ENCODE results near the gene KLF3. TPM values are rescaled to one million over a fixed set of nuclear protein-coding genes. Genes with fewer than 3 reads are reported as not detected.

KLF3 gene
- total and polyA plus RNA-seq, 2 of the 4 experiments (the other 2 are of a cell fraction), result 8.2 to 12.6 TPM

DNA sequence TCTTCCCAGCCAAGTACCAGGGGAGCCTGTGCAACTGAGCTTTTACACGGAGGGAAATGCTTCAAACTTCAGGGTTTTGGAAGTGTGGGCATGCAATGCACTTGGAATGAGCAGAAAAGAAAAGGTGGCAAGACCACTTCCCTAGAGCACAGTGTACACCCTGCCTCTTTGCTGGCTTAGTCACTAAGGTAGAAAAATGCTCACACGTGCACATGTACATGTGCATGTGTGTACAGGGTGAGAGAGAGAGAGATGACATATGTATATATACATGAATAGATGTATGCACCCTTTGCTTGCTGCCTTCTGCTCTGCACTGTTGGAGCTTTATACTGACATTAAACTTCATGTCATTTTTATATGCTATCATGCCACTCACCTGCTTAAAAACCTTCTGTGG, 7.9 kb upstream of the KLF3 start:
- dilution Hi-C loops (cut with HindIII; ENCODE audit: low sequenced_read_pairs, unreplicated experiment), result no loop called here
- H2AFZ ChIP-seq (replicated peaks; ENCODE audit: low read length, poor library complexity), result no peak overlapping the region
- H3K36me3 ChIP-seq (ENCODE audit: control insufficient read depth, insufficient read depth, low read length), result no peaks in the 10 kb centered on the region
- no peaks in the 10 kb centered on the region for H3K4me1 ChIP-seq (ENCODE audit: control insufficient read depth, insufficient read depth, low read length)
- no peak for TF ChIP-seq SMC3 (IDR thresholded peaks at IDR 0.05; ENCODE audit: low read depth, low read length)
- TF ChIP-seq NFE2L2 (IDR thresholded peaks at IDR 0.05; ENCODE audit: low read depth, low read length), result no peak
- no peak for TF ChIP-seq MAFK (IDR thresholded peaks at IDR 0.05; ENCODE audit: low read depth, low read length)
- no peak for TF ChIP-seq FOS (IDR thresholded peaks at IDR 0.05; ENCODE audit: low read depth, low read length)
- no peak for TF ChIP-seq BHLHE40 (IDR thresholded peaks at IDR 0.05; ENCODE audit: low read depth, low read length)
- no peak for TF ChIP-seq POLR2A (IDR thresholded peaks at IDR 0.05; ENCODE audit: low read depth, low read length)
- TF ChIP-seq RCOR1 (IDR thresholded peaks at IDR 0.05; ENCODE audit: insufficient replicate concordance, low read length), result no peak
- TF ChIP-seq MAZ (IDR thresholded peaks at IDR 0.05; ENCODE audit: borderline replicate concordance, low read depth, low read length), result no peak
- TF ChIP-seq, protein P1, sequence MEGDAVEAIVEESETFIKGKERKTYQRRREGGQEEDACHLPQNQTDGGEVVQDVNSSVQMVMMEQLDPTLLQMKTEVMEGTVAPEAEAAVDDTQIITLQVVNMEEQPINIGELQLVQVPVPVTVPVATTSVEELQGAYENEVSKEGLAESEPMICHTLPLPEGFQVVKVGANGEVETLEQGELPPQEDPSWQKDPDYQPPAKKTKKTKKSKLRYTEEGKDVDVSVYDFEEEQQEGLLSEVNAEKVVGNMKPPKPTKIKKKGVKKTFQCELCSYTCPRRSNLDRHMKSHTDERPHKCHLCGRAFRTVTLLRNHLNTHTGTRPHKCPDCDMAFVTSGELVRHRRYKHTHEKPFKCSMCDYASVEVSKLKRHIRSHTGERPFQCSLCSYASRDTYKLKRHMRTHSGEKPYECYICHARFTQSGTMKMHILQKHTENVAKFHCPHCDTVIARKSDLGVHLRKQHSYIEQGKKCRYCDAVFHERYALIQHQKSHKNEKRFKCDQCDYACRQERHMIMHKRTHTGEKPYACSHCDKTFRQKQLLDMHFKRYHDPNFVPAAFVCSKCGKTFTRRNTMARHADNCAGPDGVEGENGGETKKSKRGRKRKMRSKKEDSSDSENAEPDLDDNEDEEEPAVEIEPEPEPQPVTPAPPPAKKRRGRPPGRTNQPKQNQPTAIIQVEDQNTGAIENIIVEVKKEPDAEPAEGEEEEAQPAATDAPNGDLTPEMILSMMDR (conservative IDR thresholded peaks at IDR 0.05; ENCODE audit: low read depth, low read length), result no peak
- no peak for TF ChIP-seq CHD1 (IDR thresholded peaks at IDR 0.05; ENCODE audit: low read depth, low read length)
- no peak for TF ChIP-seq RAD21 (IDR thresholded peaks at IDR 0.05; ENCODE audit: low read length)
- TF ChIP-seq CEBPB (IDR thresholded peaks at IDR 0.05; ENCODE audit: low read depth, low read length), result no peak
- TF ChIP-seq, protein P2, sequence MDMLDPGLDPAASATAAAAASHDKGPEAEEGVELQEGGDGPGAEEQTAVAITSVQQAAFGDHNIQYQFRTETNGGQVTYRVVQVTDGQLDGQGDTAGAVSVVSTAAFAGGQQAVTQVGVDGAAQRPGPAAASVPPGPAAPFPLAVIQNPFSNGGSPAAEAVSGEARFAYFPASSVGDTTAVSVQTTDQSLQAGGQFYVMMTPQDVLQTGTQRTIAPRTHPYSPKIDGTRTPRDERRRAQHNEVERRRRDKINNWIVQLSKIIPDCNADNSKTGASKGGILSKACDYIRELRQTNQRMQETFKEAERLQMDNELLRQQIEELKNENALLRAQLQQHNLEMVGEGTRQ (IDR thresholded peaks at IDR 0.05; ENCODE audit: low read depth, low read length), result no peak
- TF ChIP-seq MXI1 (IDR thresholded peaks at IDR 0.05; ENCODE audit: borderline replicate concordance, low read depth, low read length), result no peak
- TF ChIP-seq RFX5 (IDR thresholded peaks at IDR 0.05; ENCODE audit: low read depth, low read length), result no peak
- TF ChIP-seq, protein P3, sequence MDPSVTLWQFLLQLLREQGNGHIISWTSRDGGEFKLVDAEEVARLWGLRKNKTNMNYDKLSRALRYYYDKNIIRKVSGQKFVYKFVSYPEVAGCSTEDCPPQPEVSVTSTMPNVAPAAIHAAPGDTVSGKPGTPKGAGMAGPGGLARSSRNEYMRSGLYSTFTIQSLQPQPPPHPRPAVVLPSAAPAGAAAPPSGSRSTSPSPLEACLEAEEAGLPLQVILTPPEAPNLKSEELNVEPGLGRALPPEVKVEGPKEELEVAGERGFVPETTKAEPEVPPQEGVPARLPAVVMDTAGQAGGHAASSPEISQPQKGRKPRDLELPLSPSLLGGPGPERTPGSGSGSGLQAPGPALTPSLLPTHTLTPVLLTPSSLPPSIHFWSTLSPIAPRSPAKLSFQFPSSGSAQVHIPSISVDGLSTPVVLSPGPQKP (IDR thresholded peaks at IDR 0.05; ENCODE audit: borderline replicate concordance, low read depth, low read length), result no peak
- no peaks in the 10 kb centered on the region for H3K9me1 ChIP-seq (ENCODE audit: insufficient read depth, low read length)
- ATAC-seq (ENCODE audit: low read depth), result no peak
- H3K14ac ChIP-seq (replicated peaks; ENCODE audit: low read depth, low read length), result no peak overlapping the region
- no peak overlapping the region for H2AK5ac ChIP-seq (ENCODE audit: low read depth, low read length)
- H2BK120ac ChIP-seq (ENCODE audit: low read depth, low read length), result no peak overlapping the region
- POLR2A ChIA-PET (ENCODE audit: unreplicated experiment), result no interaction called here
- H2BK20ac ChIP-seq (ENCODE audit: low read depth, low read length), result no peak overlapping the region
- intact Hi-C loops (cut with micrococcal nuclease), result no loop called here
- H3K4me3 ChIP-seq (ENCODE audit: insufficient read depth, low read depth, low read length), result no peak overlapping the region
- H2BK15ac ChIP-seq (ENCODE audit: low read depth, low read length), result no peak overlapping the region
- CTCF ChIA-PET, result no interaction called here
- H3K56ac ChIP-seq (ENCODE audit: extremely low read depth, insufficient read depth, low read length), result no peak overlapping the region
- no peak overlapping the region for H3K9ac ChIP-seq (ENCODE audit: low read depth, low read length)
- H2AK9ac ChIP-seq (replicated peaks; ENCODE audit: low read depth, low read length, poor library complexity), result no peak overlapping the region
- no peak overlapping the region for H3K27ac ChIP-seq (ENCODE audit: insufficient read depth, low read length)
- in situ Hi-C loops (cut with MboI; ENCODE audit: low sequenced_read_pairs), result no loop called here
- no peak overlapping the region for H4K91ac ChIP-seq (ENCODE audit: insufficient read depth, low read depth, low read length)
- no peak overlapping the region for H3K4me2 ChIP-seq (ENCODE audit: low read depth, low read length)
- H4K5ac ChIP-seq (ENCODE audit: low read depth, low read length), result no peak overlapping the region
- WGBS, 2 experiments (ENCODE audit: extremely low coverage in 2 of 2, insufficient read length in 1 of 2), result no CpG with 5 or more reads among the region's 2 CpGs
- no peak overlapping the region for H3K23ac ChIP-seq (ENCODE audit: low read depth, low read length)
- H2BK5ac ChIP-seq (ENCODE audit: low read depth, low read length, poor library complexity, severe bottlenecking), result no peak overlapping the region
- no peak overlapping the region for H3K4ac ChIP-seq (ENCODE audit: low read depth, low read length)
- peaks cover 7% of the 10 kb centered on the region; the same call in 1 of the 2 replicates for H3K27me3 ChIP-seq (ENCODE audit: control insufficient read depth, insufficient read depth, low read length)
- H3K79me1 ChIP-seq (ENCODE audit: low read depth in 1 of 2, low read length in 2 of 2), result no peaks in the 10 kb centered on the region
- BruUV-seq (replicated peaks), result no TSS peak
- H3K9me3 ChIP-seq (ENCODE audit: control insufficient read depth, insufficient read depth, low read length), result no peaks in the 10 kb centered on the region
- no peak overlapping the region for H3K18ac ChIP-seq (ENCODE audit: low read depth, low read length)
- no peak overlapping the region for H4K8ac ChIP-seq (ENCODE audit: low read depth in 2 of 2, low read length in 2 of 2)
- no peaks in the 10 kb centered on the region for H4K20me1 ChIP-seq (ENCODE audit: insufficient read depth, low read length)
- DNase-seq, result no peak
